ENCODE data around the gene LRRTM4. TPM values are rescaled to one million over a fixed set of nuclear protein-coding genes. Genes with fewer than 3 reads are reported as not detected.

Gene LRRTM4
- polyA plus RNA-seq, 1 experiment: not detected

GRCh38 chr2:77363277-77363676 is 158.9 kb downstream of the LRRTM4 start:
- H3K27me3 ChIP-seq (ENCODE audit: control insufficient read depth, insufficient read depth, low read length): no peaks in the 10 kb centered on the region
- no peak for TF ChIP-seq CTCF (IDR thresholded peaks at IDR 0.05; ENCODE audit: insufficient read depth, low read depth, low read length)
- H3K4me3 ChIP-seq (ENCODE audit: low read depth, low read length): no peak overlapping the region
- DNase-seq (ENCODE audit: low read depth): no peak
- ChIA-PET POLR2A (no interaction called here), CTCF (no interaction called here)
- H3K36me3 ChIP-seq (ENCODE audit: control insufficient read depth, insufficient read depth, low read length): no peaks in the 10 kb centered on the region

GRCh38 chr2:77348821-77349220 is 173.4 kb downstream of the LRRTM4 start:
- CTCF ChIA-PET: no interaction called here
- POLR2A ChIA-PET: no interaction called here

GRCh38 chr2:77336013-77336412 is 186.2 kb downstream of the LRRTM4 start:
- POLR2A ChIA-PET: no interaction called here
- no peaks in the 10 kb centered on the region for H3K36me3 ChIP-seq (ENCODE audit: control insufficient read depth, insufficient read depth, low read length)
- no peak for TF ChIP-seq CTCF (IDR thresholded peaks at IDR 0.05; ENCODE audit: insufficient read depth, low read depth, low read length)
- no peaks in the 10 kb centered on the region for H3K27me3 ChIP-seq (ENCODE audit: control insufficient read depth, insufficient read depth, low read length)
- no peak for DNase-seq (ENCODE audit: low read depth)
- no peak overlapping the region for H3K4me3 ChIP-seq (ENCODE audit: low read depth, low read length)
- CTCF ChIA-PET: interaction anchor here (0.7 kb wide), 1 partner anchor 129 kb away, joined by 3 read pairs; no protein-coding TSS in a partner anchor

More at GRCh38 chr2:77348821-77349220, 173.4 kb downstream of the LRRTM4 start:
- Histone ChIP-seq H3K27me3 (ENCODE audit: control insufficient read depth, insufficient read depth, low read length) (no peaks in the 10 kb centered on the region), H3K36me3 (ENCODE audit: control insufficient read depth, insufficient read depth, low read length) (no peaks in the 10 kb centered on the region), H3K4me3 (ENCODE audit: low read depth, low read length) (no peak overlapping the region)
- no peak for DNase-seq (ENCODE audit: low read depth)
- no peak for TF ChIP-seq CTCF (IDR thresholded peaks at IDR 0.05; ENCODE audit: insufficient read depth, low read depth, low read length)

GRCh38 chr2:77328134-77328931 is 193.8 kb downstream of the LRRTM4 start:
- CTCF ChIA-PET: no interaction called here

GRCh38 chr2:77325395-77325794 is 196.8 kb downstream of the LRRTM4 start:
- Histone ChIP-seq H3K4me3 (ENCODE audit: low read depth, low read length) (no peak overlapping the region), H3K36me3 (ENCODE audit: control insufficient read depth, insufficient read depth, low read length) (no peaks in the 10 kb centered on the region), H3K27me3 (ENCODE audit: control insufficient read depth, insufficient read depth, low read length) (no peaks in the 10 kb centered on the region)
- POLR2A ChIA-PET: no interaction called here
- no peak for DNase-seq (ENCODE audit: low read depth)
- TF ChIP-seq CTCF (IDR thresholded peaks at IDR 0.05; ENCODE audit: insufficient read depth, low read depth, low read length): no peak
- CTCF ChIA-PET: no interaction called here

More at GRCh38 chr2:77328134-77328931, 193.8 kb downstream of the LRRTM4 start:
- no peak for DNase-seq (ENCODE audit: low read depth)
- H3K27me3 ChIP-seq (ENCODE audit: control insufficient read depth, insufficient read depth, low read length): no peaks in the 10 kb centered on the region
- no peak overlapping the region for H3K4me3 ChIP-seq (ENCODE audit: low read depth, low read length)
- POLR2A ChIA-PET: no interaction called here
- TF ChIP-seq CTCF (IDR thresholded peaks at IDR 0.05; ENCODE audit: insufficient read depth, low read depth, low read length): no peak
- no peaks in the 10 kb centered on the region for H3K36me3 ChIP-seq (ENCODE audit: control insufficient read depth, insufficient read depth, low read length)

All from BJ (cell line).